Right atrium auricular region (tissue), 2 donors: ENCODE results near the gene NCSTN. TPM values are rescaled to one million over a fixed set of nuclear protein-coding genes. Genes with fewer than 3 reads are reported as not detected.

Experiments used
- DNase-seq: peaks from one replicate; pipeline ENCODE4 v3.0.0-alpha.2; 2019; ENCODE audit warnings: low spot score
- H3K27ac ChIP-seq, 2 donors: fragments of 200-600 bp; sonication (generic); 1 replicate in 1 of 2; 2 replicates in 1 of 2; pipeline ENCODE4 v1.5.1; 2016 to 2019
- H3K27me3 ChIP-seq, 2 donors: fragments of 200-600 bp; sonication (generic); one replicate each; pipeline versions ENCODE4 v1.5.1 to v1.6.0; 2017 to 2019
- H3K36me3 ChIP-seq: fragments of 200-600 bp; sonication (generic); one replicate; pipeline ENCODE4 v1.5.1; 2016
- H3K4me1 ChIP-seq, 2 donors: fragments of 200-600 bp; sonication (generic); one replicate each; pipeline versions ENCODE4 v1.5.1 to v1.6.0; 2017 to 2019
- H3K4me3 ChIP-seq, 2 donors: fragments of 200-600 bp; sonication (generic); 1 replicate in 1 of 2; 2 replicates in 1 of 2; pipeline ENCODE4 v1.5.1; 2017 to 2019; ENCODE audit warnings: mild to moderate bottlenecking in 1 of 2, moderate library complexity in 1 of 2
- H3K9me3 ChIP-seq, 2 donors: fragments of 200-600 bp; sonication (generic); one replicate each; pipeline ENCODE4 v1.5.1; 2019
- CTCF ChIP-seq, 2 donors: fragments of 200-600 bp; sonication (generic); IDR thresholded peaks; one replicate each; pipeline ENCODE4 v1.5.1; 2019; ENCODE audit warnings: antibody characterized with exemption in 2 of 2
- total RNA-seq, 2 donors: library from RNA; depleted of rRNA; stranded (reverse); fragments of >200 nt; gene quantifications; one replicate each; pipeline ENCODE4 v1.1.0, GENCODE V29; 2016

Gene NCSTN
- total RNA-seq, 2 donors from 2014 or later, result 63.4 to 71.3 TPM

GRCh38 chr1:160359559-160360226 lies 16.5 kb downstream of the NCSTN start:
- H3K36me3 ChIP-seq, result peaks cover 44% of the 10 kb centered on the region
- no peaks in the 10 kb centered on the region for H3K9me3 ChIP-seq
- no peak overlapping the region for H3K4me3 ChIP-seq
- DNase-seq, result peak; percentile 47
- H3K27ac ChIP-seq, result no peak overlapping the region
- H3K4me1 ChIP-seq, result no peaks in the 10 kb centered on the region
- H3K27me3 ChIP-seq, result no peaks in the 10 kb centered on the region
- no peak for TF ChIP-seq CTCF (IDR thresholded peaks at IDR 0.05)

- Histone ChIP-seq H3K27ac (no peak overlapping the region), H3K27me3 (no peaks in the 10 kb centered on the region), H3K4me3 (no peak overlapping the region), H3K36me3 (peaks cover 38% of the 10 kb centered on the region), H3K9me3 (no peaks in the 10 kb centered on the region), H3K4me1 (no peaks in the 10 kb centered on the region)
- no peak for TF ChIP-seq CTCF (IDR thresholded peaks at IDR 0.05)
- DNase-seq, result peak; percentile 34
Observed at GRCh38 chr1:160360227-160360695, 17.1 kb downstream of the NCSTN start.

GRCh38 chr1:160361199-160361598 lies 18.0 kb downstream of the NCSTN start:
- Histone ChIP-seq H3K4me1 (no peaks in the 10 kb centered on the region), H3K36me3 (peaks cover 29% of the 10 kb centered on the region), H3K27me3 (no peaks in the 10 kb centered on the region), H3K9me3 (no peaks in the 10 kb centered on the region), H3K4me3 (no peak overlapping the region), H3K27ac (no peak overlapping the region)
- peak; percentile 18 for DNase-seq
- no peak for TF ChIP-seq CTCF (IDR thresholded peaks at IDR 0.05)

- no peak for DNase-seq
- Histone ChIP-seq H3K27me3 (no peaks in the 10 kb centered on the region), H3K4me1 (no peaks in the 10 kb centered on the region), H3K4me3 (no peak overlapping the region), H3K36me3 (peaks cover 23% of the 10 kb centered on the region), H3K9me3 (no peaks in the 10 kb centered on the region), H3K27ac (no peak overlapping the region)
- TF ChIP-seq CTCF (IDR thresholded peaks at IDR 0.05), result no peak
Observed at GRCh38 chr1:160361814-160362167, 18.6 kb downstream of the NCSTN start.

DNA sequence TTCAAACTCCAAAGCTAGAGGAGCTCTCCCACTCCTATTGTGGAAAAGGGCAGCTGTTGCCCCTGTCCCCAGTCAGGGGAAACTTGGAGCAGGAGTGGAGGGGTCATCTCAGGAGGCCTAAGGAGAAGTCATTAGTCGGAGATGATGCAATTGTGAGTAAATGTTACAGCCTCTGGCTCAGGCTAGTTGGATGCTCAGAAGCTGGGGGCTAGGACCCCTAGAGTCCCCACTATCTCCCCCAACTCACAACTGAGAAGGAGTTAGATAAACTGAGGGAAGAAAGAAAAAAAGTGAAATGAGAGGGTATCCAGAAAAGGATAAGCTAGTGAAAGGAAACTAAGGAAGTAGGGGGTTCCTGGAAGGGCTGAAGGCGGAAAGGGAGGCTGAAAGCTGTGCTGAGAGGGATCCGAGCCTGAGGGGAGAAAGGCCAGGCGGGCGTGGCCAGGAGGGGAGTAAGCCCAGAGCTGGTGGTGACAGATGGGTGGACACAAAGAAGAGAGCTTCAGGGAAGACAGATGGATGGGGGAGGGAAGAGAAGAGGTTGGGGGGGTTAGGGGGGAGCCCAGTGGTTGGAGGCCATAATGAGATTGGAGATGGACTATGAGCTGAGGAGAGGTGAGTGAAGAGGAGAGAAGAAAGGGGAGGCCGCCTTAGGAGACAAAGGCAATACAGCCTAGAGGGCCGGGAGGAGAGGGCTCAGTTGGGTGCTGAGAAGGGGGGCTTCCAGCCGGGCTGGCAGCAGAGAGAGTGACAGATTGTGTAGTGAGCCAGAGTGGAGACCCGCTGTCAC lies 19.2 kb downstream of the NCSTN start:
- peak; percentile 26 for DNase-seq
- Histone ChIP-seq H3K4me1 (no peaks in the 10 kb centered on the region), H3K27ac (no peak overlapping the region), H3K36me3 (peaks cover 17% of the 10 kb centered on the region), H3K9me3 (no peaks in the 10 kb centered on the region), H3K27me3 (no peaks in the 10 kb centered on the region), H3K4me3 (no peak overlapping the region)
- TF ChIP-seq CTCF (IDR thresholded peaks at IDR 0.05), result no peak
